DOHH2 (cell line): ENCODE results near the gene PAX3.

ENCODE experiments used
- CTCF ChIP-seq: fragments of 200-600 bp; sonication (generic); IDR thresholded peaks from one replicate; pipeline ENCODE4 v1.5.1; 2014; ENCODE audit warnings: antibody characterized with exemption, mild to moderate bottlenecking, low read depth, low read length; ENCODE audit not compliant: poor library complexity, severe bottlenecking
- EZH2phosphoT487 ChIP-seq: fragments of 200-600 bp; sonication (generic); IDR thresholded peaks from 2 replicates; pipeline ENCODE4 v1.6.1; 2017; ENCODE audit warnings: borderline replicate concordance, mild to moderate bottlenecking, antibody characterized with exemption, low read length, moderate library complexity, mixed read lengths

GRCh38 chr2:222301053-222301795, 2.4 kb upstream of the PAX3 start:
- TF ChIP-seq CTCF (no peak), EZH2phosphoT487 (no peak)
